GM21423 (cell line): ENCODE measurements around the gene ANGPTL8.

Source experiments
- ATAC-seq: cut with Tn5 transposase; IDR thresholded peaks from one replicate; pipeline ENCODE4 v1.9.1; 2021; ENCODE audit warnings: mild to moderate bottlenecking, moderate library complexity; ENCODE audit not compliant: unreplicated experiment

Gene ANGPTL8

DNA sequence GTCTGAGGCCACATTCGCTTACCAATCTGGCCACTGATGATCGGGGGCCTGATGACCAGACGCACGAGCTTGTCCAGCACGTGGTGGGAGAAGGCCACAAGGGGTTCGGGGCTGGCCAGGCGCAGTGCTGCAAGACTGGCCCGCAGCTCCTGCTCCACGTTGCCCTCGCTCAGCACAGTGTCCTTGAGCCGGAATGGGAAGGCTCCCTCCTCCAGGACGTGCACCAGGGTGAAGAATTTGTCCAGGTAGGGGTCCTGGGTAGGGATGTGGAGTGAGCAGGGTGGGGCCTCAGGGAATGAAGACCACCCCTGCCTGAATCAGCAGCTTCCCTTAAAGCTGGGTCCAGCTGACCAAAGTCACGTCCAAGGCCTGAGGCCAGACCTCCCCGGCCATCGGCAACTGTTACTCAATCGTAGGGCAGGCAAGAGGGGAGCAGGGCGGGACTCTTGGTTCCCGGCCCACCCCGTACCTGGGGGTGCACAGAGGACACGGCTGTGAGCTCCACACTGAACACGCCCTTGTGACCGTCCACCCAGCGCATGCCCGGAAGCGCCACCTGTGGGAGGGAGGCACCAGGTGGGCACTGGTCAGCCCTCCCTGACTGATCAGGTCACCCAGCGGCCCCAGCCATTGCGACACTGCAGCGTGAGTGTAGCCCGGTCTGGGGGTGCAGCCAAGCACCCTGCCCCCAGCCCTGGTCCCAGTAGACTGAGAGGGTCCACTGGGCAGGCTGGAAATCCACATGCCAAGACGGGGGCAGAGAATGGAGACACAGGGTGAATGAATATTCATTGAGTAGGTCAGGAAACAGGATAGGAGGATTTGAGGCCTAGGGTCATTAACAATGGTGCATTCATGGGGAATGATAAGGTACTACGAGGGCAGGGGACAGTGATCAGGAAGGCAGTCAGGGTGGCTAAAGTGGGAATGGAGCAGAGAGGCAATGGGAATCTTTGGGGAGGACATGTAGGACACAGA, 2.8 kb upstream of the ANGPTL8 start:
- ATAC-seq: no peak

DNA sequence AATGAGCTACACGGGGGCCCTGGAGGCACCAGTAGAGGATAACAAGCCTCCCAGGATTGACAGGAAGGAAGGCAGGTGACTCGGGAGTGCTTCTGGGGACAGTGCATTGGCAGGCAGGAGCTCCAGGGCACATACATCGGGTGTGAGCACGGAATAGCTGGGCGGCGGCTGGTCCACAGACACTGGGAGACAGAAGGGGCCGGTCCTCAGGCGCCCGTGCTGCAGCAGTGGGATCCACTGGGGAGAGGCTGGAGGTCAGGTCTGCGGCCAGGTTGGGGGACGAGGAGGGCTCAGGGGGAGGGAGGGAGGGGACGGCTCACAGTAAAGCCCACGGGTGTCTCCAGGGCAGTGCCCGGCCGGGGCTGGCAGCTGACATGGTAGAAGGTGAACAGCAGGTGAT, 2.1 kb upstream of the ANGPTL8 start:
- ATAC-seq: no peak

DNA sequence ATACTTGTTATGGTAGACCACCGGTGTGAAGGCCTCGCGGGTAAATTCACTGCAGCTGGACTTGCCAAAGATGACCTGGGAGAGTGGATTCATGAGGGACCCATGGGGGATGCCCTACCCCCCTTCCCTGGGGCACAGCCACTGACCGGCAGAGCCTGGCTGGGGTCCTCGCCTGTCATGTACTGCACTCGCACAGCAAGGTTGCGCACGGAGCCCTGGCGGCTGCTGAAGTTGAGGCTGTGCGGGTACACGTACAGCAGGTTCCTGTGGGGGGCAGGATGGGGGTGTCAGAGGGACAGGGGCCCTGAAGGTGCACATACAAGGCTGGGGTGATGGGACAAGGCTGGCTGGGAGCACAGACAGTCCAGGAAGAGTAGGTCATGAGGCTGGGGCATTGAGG, 1.4 kb upstream of the ANGPTL8 start:
- no peak for ATAC-seq

DNA sequence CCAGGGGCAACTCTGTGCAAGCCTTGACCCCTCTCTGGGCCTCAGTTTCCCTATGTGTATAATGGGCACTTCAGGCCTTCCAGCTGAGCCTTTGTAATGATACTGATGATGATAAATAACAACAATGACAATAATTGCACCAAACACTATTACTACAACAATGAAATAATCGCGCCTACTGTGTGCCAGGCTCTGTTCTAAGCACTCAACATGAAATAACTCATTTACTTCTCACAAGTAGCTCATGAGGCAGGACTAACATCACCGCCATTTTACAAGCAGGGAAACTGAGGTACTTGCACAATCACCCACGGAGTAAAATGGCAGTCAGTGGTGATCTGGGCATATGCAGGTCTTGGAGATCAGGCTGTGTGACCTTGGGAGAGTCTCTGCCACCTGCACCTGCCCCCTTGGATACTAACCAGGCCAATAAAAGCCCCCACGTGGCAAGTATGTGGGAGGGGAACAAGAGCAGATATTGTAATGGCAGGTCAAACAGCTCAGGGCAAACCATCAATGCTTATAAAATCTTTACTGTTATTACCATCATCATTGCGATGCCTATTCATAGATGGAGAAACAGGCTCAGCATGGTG, 540 bp upstream of the ANGPTL8 start:
- no peak for ATAC-seq

DNA sequence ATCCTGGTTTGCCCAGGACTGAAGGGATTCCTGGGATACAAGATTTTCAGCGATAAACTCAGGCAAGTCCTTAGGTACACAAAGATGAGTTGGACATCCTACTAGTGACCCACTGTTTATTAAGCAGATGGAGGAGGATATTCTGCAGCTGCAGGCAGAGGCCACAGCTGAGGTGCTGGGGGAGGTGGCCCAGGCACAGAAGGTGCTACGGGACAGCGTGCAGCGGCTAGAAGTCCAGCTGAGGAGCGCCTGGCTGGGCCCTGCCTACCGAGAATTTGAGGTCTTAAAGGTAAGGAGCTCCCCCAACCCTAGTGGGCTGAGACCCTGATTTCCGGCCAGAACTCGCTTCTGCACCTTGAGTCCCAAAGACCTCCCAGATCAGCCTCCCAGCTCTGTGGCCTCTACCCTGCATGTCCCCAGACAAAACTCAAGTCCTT, 607 bp downstream of the ANGPTL8 start:
- no peak for ATAC-seq

DNA sequence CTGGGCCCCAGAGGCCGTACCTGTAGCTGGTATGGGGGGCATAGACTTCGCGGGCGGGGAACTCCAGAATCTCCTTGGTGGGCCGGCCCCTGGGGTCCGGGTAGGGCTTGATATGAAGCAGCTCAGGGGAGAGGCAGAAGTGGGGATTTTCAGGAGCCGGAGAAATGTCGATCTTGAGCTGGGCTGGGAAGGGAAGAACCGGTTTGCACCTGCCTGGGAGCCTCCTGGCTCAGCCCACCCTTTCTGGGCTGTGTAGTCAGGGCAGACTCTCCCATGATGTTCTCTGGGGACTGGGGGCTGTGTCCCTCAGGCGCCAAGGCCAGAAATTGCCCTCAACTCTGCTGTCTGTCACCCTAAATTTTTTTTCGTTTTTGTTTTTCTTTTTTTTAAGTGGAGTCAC, 2.6 kb downstream of the ANGPTL8 start:
- ATAC-seq: no peak

DNA sequence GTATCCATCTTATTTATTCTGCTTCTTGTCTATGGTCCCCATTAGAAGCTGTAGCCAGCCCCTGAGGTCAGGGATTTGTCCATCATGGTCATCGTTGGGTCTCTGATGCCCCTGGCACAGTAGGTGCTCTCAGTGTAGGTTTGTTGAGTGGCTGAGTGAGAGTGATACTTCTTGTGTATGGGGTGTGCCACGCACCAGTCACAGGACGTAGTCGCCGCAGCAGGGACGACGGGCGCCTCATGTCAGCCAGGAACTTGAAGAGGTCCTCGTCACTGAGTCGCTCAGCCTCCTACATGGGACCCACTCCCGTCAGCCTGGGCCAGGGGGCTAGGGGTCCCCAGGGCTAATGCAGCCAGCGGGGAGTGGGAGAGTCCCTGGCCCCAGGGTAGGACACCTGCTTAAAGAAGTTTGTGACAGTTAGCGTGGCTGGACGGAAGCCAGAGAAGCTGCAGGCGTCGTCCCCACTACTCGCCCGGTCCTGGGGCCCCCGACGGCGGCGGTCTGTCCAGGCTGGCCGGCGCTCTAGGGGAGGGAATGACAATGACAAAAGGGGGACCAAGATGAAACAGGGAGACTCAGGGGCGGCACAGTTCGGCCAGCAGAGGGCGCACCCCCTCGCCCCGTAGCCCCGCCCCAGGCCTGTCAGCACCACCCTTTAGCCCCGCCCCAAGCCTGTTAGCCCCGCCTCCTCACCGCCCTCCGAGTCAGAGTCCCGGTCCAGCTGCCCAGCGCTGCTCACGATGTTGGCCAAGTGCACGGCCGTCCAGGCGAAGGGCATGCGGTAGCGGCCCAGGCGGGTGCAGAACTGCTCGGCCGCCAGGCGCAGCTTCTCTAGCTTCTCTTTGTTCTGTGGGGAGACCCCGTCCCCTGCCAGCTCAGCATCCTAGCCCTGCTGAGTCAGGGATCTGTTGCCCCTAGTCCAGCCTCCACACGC, 3.7 kb downstream of the ANGPTL8 start:
- ATAC-seq: no peak

DNA sequence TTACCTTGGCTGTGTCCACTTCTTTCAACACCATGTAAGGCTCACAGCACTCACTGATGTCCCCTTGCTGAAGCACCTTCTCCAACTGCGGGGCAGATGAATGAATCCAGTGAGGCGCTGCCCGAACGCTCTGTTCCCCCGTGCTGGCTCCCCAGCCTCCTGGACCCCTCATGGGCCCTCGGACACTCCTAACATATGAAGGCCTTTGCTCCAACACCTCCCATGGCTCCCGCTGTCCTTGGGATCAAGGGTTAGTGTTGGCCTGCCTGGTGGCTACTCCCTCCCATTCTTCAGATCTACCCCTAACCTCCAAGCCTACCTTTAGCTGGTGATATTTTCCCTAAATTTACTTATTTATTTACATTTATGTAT, 4.4 kb downstream of the ANGPTL8 start:
- no peak for ATAC-seq

DNA sequence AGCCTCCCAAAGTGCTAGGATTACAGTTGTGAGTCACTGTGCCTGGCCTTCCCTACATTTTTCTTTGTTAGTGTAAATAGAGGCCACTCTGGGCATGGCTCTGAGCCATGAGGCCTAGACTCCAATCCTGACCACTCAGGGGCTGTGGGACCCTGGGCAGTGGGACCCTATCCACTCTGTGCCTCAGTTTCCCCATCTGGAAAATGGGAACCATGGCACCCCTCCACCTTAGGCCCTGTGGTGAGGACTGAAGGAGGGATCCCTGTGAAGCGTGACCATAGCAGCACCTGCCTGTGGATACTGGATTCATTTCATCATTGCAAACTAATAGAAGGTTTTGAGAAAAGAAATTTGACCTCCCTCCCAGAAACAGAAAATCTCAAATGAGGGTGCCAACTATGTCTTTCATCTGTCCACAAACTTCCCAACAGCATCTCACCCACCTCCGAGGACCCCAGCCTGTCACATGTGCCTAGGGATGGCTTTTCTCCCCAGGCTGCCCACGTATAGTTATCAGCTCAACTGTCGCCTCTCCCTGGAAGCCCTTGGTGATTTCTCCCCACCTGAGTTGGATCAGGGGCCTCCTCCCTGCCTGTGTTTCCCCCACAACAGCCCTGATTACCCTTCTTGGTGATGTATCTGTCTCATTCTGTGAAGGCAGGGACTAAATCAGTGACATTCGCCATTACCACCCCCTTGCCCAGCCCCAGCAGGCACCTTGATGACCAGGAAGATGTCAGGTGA, 5.6 kb downstream of the ANGPTL8 start:
- no peak for ATAC-seq

DNA sequence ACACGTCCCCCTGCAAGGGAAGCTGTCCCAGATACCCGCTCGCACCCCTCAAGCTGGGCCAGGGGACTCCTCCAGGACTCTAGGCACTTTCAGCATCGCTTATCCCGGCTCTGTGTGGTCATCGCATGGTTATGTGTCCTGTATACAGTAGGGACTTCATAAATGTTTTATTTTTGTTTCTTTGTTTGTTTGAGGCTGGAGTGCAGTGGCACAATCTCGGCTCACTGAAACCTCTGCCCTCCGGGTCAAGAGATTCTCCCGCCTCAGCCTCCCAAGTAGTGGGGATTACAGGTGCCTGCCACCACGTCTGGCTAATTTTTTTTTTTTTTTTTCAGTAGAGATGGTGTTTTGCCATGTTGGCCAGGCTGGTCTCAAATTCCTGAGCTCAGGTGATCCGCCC, 7.5 kb downstream of the ANGPTL8 start:
- ATAC-seq: no peak

DNA sequence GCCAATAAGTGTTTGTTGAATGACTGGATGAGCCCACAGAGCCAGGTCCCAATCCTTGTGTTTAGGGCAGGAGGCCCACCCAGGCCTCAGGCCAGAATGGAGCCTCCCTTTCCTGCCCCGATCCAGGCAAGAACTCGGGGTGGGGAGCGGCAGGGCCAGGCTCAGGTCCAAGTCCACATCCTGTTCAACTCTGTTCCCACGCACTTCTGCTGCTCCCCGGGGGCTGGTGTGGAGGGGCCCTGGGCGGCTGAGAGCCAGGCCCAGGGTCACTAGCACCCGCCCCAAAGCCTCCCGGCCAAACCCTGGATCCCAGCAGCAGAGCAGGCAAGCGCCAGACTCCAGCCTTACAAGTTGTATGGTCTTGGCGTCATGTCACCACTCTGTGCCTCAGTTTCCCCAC, 8.0 kb downstream of the ANGPTL8 start:
- ATAC-seq: no peak

DNA sequence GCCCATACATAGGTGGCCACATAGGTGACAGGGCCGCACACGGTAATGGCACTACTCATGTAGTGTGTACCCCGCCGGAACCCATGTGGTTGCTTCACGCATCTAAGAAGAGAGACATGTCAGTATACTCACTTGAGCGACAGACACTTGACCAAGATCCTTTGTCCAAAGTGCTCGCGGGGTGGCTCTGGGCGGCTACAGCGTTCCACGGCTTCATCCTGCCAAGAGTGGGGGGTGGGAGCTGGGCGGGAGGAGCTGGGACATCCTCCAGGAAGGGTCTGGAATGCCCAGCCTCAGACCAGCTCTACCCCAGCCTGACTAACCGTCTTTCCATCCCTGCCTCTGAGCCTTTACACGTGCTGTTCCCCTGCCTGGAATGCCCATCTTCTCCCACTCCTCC, 8.5 kb downstream of the ANGPTL8 start:
- no peak for ATAC-seq

DNA sequence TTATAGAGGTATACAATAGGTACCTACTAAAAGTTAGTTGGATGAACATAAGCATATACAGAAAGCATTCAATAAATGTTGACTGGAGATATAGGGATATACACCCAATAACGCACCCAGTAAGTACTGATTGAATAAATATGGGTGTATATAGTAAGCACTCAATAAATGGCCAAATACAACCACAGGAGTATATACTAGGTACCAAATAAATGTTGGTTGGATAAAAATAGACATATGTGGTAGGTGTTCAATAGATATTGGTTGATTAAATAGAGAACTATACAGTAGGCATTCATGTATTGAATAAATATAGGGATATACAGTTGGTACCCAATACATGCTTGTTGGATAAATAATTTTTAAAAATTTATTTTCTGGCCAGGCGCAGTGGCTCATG, 9.4 kb downstream of the ANGPTL8 start:
- ATAC-seq: no peak

DNA sequence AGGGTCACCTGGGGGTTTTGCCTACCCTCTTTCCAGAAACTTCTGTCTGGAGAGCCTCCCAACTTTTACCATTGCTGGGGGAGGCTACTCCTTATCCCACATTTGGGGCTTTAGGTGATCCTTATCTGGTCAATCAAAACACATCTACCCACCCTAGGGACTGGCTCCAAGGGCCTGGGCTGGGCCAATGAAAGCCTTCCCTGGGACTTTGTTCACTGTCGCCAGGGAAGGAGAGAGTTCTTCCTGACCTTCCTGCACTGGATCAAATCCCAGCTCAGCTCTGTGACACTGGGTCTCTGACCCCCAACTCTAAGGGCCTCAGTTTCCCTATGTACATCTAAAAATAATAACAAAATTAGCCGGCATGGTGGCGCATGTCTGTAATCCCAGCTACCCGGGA, 11.8 kb downstream of the ANGPTL8 start:
- ATAC-seq: no peak

DNA sequence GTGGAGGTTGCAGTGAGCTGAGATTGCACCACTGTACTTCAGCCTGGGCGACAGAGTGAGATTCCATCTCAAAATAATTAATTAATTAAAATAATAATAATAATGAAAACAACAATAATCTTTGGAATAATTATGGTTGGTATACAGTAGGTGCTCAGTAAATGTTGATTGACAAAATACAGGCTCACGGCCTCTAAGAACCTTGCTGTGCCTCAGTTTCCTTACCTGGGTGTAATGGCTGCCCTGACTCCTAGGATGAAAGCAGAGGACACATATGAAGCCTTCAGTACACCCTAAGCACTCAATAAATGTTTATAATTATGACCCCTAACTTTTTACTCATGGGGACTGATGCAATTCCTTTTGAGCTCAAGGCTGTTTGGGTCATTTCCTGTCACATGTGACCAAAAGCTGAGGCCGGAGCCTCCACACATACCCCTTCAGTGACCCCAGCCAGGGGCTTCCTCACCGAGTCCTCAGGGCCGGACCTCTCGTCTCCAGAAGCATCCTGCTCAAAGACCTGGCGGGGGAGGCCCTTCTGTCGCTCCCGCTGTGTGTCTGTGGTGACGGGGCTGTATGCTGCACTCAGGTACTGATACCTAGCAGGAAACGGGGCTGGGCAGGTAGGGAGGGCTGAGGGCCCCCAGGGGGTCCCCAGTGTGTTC, 12.4 kb downstream of the ANGPTL8 start:
- no peak for ATAC-seq

DNA sequence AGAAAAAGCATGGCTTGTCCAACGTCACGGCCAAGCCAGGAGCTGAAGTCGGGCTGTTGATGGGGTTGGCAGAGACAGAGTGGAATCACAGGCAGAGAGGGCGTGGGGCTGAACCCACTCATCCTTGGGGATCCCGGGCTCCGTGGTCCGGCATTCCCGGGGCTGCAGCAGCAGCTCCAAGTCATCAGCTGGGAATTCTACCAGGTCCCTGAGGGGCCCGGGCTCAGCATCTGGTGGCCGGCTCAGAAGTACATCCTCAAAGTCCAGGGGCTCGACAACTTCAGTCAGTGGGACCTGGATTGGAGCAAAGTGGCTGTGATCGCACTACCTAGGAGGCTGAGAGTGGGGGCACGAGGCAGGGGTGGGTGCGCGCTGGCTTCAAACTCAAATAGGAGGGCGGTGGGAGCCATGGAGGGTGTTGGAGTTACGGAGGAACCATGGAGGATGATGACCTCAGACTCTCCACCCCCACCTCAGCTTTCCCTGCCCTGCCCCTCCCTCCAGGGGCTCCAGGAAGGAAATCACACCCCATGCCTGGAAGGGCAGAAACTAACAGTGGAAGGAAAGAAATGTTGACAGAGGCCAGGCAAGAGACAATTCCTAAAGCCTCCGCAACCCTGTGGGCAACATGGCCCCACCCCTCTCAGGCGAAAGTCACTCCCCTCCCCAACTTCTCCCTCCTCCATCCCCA, 13.4 kb downstream of the ANGPTL8 start:
- ATAC-seq: no peak

DNA sequence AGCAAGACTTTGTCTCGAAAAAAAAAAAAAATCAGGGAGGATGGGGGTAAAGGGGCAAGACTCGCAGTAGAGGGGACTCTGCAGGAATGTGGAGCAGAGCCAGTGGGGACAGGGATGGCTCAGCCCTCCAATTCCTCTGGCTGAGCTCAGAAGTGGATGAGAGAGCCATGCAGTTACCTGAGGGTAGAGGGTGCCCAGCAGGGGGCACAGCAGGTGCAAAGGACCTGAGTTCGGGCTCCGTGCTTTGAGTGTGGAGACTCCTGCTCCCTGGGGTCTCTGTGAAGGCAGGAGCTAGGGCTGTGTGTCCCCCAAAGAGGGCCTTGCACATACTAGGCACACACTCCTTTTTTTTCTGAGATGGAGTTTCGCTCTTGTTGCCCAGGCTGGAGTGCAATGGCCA, 15.2 kb downstream of the ANGPTL8 start:
- no peak for ATAC-seq

DNA sequence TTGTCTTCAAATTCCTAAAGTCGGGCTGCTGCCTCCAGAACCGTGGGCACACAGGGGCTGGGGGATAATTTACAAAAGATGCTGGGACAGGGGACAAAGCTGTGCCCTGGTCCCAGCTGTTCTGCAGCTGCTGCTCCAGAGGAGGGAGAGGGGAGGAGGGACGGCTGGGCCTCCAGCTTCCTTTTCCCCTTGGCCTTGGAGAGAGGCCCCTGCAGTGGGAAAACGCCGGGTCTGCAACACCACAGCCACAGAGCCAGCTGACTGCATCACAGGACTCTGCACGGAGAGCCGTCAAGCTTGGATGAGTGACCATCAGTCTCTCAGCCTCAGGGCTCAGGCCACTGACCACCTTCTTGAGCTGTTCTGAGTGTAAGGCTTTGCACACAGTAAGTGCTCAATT, 16.8 kb downstream of the ANGPTL8 start:
- ATAC-seq: no peak

DNA sequence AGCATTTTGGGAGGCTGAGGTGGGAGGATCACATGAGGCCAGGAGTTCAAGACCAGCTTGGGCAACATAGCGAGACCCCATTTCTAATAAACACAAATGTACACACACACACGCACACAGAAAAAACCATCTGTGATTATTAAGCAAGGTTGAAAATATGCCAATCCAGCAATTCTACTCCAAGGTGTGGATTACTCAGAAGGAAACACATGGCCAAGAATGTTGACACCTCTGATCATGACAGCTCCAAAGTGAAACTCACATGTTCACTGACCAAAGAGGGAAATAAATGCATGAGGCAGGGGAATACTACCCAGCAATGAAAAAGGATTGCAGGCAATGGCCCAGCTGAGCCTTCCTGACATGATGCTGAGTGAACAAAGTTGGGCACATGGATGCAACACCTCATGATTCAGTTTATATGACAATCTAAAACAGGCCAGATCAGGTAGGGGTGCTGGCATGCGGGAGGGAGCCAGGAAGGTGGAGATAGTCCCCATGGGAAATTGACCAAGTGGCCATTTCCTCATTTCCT, 18.5 kb downstream of the ANGPTL8 start:
- ATAC-seq: no peak
